ENCODE data around the gene COPG2. TPM values are rescaled to one million over a fixed set of nuclear protein-coding genes. Genes with fewer than 3 reads are reported as not detected.

Gene COPG2
- total and polyA plus RNA-seq, 2 experiments from 2014 or later: 4.9 to 66.3 TPM

DNA sequence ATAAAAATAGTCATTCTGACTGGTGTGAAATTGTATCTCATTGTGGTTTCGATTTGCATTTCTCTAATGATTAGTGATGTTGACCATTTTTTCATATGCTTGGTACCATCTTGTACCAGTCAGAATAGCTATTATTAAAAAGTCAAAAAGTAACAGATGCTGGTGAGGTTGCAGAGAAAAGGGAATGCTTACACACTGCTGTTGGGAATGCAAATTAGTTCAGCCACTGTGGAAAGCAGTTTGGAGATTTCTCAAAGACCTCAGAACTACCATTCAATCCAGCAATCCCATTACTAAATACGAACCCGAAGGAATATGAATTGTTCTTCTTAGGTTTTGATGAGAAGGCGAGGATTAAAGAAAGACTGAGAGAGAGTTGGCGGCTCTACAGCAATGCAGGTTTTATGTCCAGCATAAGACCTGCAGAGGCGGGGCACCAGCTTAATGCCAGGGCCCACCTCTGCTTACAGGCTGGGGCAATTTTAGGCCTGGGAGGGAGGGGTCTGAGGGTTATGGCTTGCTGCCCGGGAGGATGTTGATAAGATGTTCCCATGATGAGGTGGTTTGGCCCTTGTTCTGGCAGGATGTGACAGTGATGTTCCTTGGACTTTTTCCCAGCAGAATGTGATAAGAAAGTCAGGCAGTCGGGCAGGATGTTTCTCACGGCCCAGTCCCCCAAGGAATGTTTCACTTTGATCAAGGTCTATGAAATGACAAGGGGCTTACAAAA lies 102.2 kb downstream of the COPG2 start (continued):
- TF ChIP-seq, protein P1, sequence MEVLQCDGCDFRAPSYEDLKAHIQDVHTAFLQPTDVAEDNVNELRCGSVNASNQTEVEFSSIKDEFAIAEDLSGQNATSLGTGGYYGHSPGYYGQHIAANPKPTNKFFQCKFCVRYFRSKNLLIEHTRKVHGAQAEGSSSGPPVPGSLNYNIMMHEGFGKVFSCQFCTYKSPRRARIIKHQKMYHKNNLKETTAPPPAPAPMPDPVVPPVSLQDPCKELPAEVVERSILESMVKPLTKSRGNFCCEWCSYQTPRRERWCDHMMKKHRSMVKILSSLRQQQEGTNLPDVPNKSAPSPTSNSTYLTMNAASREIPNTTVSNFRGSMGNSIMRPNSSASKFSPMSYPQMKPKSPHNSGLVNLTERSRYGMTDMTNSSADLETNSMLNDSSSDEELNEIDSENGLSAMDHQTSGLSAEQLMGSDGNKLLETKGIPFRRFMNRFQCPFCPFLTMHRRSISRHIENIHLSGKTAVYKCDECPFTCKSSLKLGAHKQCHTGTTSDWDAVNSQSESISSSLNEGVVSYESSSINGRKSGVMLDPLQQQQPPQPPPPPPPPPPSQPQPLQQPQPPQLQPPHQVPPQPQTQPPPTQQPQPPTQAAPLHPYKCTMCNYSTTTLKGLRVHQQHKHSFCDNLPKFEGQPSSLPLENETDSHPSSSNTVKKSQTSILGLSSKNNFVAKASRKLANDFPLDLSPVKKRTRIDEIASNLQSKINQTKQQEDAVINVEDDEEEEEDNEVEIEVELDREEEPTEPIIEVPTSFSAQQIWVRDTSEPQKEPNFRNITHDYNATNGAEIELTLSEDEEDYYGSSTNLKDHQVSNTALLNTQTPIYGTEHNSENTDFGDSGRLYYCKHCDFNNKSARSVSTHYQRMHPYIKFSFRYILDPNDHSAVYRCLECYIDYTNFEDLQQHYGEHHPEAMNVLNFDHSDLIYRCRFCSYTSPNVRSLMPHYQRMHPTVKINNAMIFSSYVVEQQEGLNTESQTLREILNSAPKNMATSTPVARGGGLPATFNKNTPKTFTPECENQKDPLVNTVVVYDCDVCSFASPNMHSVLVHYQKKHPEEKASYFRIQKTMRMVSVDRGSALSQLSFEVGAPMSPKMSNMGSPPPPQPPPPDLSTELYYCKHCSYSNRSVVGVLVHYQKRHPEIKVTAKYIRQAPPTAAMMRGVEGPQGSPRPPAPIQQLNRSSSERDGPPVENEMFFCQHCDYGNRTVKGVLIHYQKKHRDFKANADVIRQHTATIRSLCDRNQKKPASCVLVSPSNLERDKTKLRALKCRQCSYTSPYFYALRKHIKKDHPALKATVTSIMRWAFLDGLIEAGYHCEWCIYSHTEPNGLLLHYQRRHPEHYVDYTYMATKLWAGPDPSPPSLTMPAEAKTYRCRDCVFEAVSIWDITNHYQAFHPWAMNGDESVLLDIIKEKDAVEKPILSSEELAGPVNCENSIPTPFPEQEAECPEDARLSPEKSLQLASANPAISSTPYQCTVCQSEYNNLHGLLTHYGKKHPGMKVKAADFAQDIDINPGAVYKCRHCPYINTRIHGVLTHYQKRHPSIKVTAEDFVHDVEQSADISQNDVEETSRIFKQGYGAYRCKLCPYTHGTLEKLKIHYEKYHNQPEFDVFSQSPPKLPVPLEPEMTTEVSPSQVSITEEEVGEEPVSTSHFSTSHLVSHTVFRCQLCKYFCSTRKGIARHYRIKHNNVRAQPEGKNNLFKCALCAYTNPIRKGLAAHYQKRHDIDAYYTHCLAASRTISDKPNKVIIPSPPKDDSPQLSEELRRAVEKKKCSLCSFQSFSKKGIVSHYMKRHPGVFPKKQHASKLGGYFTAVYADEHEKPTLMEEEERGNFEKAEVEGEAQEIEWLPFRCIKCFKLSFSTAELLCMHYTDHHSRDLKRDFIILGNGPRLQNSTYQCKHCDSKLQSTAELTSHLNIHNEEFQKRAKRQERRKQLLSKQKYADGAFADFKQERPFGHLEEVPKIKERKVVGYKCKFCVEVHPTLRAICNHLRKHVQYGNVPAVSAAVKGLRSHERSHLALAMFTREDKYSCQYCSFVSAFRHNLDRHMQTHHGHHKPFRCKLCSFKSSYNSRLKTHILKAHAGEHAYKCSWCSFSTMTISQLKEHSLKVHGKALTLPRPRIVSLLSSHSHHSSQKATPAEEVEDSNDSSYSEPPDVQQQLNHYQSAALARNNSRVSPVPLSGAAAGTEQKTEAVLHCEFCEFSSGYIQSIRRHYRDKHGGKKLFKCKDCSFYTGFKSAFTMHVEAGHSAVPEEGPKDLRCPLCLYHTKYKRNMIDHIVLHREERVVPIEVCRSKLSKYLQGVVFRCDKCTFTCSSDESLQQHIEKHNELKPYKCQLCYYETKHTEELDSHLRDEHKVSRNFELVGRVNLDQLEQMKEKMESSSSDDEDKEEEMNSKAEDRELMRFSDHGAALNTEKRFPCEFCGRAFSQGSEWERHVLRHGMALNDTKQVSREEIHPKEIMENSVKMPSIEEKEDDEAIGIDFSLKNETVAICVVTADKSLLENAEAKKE (CRISPR knock-in tag; IDR thresholded peaks at IDR 0.05): no peak
- TF ChIP-seq, protein P2, sequence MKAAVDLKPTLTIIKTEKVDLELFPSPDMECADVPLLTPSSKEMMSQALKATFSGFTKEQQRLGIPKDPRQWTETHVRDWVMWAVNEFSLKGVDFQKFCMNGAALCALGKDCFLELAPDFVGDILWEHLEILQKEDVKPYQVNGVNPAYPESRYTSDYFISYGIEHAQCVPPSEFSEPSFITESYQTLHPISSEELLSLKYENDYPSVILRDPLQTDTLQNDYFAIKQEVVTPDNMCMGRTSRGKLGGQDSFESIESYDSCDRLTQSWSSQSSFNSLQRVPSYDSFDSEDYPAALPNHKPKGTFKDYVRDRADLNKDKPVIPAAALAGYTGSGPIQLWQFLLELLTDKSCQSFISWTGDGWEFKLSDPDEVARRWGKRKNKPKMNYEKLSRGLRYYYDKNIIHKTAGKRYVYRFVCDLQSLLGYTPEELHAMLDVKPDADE (IDR thresholded peaks at IDR 0.05): no peak

DNA sequence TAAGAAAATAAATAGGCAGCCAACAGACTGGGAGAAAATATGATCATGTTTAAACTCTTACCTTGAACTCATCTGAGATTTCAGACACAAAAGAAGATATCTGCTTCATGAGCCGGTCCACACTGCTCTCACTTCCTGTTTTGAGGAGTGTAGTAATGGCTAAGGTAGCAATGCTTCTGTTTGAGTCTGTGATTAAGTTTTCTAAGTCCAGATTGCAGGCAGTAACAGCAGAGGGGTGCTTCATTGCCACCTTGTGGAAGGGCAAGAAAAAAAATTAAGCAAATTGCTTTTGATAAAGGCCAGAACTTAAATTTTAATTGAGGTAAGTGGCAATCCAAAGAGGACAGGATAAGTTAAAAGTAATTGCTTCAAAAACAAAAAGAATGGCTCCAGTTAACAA lies 107.6 kb downstream of the COPG2 start:
- Mint-ChIP-seq H3K27ac (no peak overlapping the region), H3K4me1 (no peaks in the 10 kb centered on the region), H3K4me3 (no peak overlapping the region), H3K36me3 (ENCODE audit: low read depth) (peaks cover 17% of the 10 kb centered on the region; the same call in 2 of the 3 replicates), H3K27me3 (ENCODE audit: insufficient read depth, low read depth, poor library complexity) (peaks cover 3% of the 10 kb centered on the region), H3K9me3 (peaks cover 10% of the 10 kb centered on the region; the same call in 2 of the 3 replicates)
- H3F3A ChIP-seq (replicated peaks; ENCODE audit: low read depth): no peaks in the 10 kb centered on the region
- peaks cover 5% of the 10 kb centered on the region; the same call in 1 of the 2 replicates for H3K36me3 ChIP-seq (ENCODE audit: insufficient read depth)
- H3K4me1 ChIP-seq (ENCODE audit: insufficient read depth): no peaks in the 10 kb centered on the region
- ATAC-seq: no peak; the same call in 2 of the 3 replicates
- TF ChIP-seq, protein P3, sequence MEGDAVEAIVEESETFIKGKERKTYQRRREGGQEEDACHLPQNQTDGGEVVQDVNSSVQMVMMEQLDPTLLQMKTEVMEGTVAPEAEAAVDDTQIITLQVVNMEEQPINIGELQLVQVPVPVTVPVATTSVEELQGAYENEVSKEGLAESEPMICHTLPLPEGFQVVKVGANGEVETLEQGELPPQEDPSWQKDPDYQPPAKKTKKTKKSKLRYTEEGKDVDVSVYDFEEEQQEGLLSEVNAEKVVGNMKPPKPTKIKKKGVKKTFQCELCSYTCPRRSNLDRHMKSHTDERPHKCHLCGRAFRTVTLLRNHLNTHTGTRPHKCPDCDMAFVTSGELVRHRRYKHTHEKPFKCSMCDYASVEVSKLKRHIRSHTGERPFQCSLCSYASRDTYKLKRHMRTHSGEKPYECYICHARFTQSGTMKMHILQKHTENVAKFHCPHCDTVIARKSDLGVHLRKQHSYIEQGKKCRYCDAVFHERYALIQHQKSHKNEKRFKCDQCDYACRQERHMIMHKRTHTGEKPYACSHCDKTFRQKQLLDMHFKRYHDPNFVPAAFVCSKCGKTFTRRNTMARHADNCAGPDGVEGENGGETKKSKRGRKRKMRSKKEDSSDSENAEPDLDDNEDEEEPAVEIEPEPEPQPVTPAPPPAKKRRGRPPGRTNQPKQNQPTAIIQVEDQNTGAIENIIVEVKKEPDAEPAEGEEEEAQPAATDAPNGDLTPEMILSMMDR (conservative IDR thresholded peaks at IDR 0.05; ENCODE audit: low read depth in 2 of 2): peak; percentile 46 to 57
- TF ChIP-seq, protein P4, sequence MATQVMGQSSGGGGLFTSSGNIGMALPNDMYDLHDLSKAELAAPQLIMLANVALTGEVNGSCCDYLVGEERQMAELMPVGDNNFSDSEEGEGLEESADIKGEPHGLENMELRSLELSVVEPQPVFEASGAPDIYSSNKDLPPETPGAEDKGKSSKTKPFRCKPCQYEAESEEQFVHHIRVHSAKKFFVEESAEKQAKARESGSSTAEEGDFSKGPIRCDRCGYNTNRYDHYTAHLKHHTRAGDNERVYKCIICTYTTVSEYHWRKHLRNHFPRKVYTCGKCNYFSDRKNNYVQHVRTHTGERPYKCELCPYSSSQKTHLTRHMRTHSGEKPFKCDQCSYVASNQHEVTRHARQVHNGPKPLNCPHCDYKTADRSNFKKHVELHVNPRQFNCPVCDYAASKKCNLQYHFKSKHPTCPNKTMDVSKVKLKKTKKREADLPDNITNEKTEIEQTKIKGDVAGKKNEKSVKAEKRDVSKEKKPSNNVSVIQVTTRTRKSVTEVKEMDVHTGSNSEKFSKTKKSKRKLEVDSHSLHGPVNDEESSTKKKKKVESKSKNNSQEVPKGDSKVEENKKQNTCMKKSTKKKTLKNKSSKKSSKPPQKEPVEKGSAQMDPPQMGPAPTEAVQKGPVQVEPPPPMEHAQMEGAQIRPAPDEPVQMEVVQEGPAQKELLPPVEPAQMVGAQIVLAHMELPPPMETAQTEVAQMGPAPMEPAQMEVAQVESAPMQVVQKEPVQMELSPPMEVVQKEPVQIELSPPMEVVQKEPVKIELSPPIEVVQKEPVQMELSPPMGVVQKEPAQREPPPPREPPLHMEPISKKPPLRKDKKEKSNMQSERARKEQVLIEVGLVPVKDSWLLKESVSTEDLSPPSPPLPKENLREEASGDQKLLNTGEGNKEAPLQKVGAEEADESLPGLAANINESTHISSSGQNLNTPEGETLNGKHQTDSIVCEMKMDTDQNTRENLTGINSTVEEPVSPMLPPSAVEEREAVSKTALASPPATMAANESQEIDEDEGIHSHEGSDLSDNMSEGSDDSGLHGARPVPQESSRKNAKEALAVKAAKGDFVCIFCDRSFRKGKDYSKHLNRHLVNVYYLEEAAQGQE (IDR thresholded peaks at IDR 0.05; ENCODE audit: unreplicated experiment): no peak
- H3K4me3 ChIP-seq: no peak overlapping the region
- DNase-seq (ENCODE audit: low spot score): peak; percentile 33
- H4K20me1 ChIP-seq (replicated peaks; ENCODE audit: insufficient read depth): no peaks in the 10 kb centered on the region
- H3K79me2 ChIP-seq (replicated peaks; ENCODE audit: insufficient read depth): no peaks in the 10 kb centered on the region
- no peaks in the 10 kb centered on the region for H3K27me3 ChIP-seq (ENCODE audit: insufficient read depth)
- no peak overlapping the region for H3K4me2 ChIP-seq
- no peak overlapping the region for H2AFZ ChIP-seq
- H3K27ac ChIP-seq (ENCODE audit: low read depth): no peak overlapping the region
- no peaks in the 10 kb centered on the region for H3K9me2 ChIP-seq (ENCODE audit: insufficient read depth)
